ENCODE measurements around the gene SIX3.

Gene SIX3

DNA sequence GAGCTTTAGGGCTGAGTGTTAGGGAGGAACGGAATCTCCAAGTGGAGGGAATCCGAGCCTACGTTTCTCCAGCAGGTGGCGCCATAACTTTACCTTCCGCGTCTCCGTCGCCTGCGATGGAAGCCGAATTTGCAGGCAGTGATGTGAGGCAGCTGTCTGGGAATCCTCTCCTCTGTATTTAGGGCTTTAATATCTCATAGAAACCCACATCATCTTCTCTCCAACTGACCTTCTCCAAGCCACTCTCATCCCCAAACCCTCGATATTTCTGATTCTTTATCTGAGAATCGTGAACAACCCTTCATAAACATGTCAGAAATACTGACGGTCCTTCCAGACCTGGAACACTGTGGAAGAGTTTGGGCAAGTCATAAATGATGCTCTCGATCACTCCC lies 40.2 kb downstream of the SIX3 start:
- DNase-seq (ENCODE audit: low spot score) (peak; percentile 87), FAIRE-seq (peak; percentile 71)

DNA sequence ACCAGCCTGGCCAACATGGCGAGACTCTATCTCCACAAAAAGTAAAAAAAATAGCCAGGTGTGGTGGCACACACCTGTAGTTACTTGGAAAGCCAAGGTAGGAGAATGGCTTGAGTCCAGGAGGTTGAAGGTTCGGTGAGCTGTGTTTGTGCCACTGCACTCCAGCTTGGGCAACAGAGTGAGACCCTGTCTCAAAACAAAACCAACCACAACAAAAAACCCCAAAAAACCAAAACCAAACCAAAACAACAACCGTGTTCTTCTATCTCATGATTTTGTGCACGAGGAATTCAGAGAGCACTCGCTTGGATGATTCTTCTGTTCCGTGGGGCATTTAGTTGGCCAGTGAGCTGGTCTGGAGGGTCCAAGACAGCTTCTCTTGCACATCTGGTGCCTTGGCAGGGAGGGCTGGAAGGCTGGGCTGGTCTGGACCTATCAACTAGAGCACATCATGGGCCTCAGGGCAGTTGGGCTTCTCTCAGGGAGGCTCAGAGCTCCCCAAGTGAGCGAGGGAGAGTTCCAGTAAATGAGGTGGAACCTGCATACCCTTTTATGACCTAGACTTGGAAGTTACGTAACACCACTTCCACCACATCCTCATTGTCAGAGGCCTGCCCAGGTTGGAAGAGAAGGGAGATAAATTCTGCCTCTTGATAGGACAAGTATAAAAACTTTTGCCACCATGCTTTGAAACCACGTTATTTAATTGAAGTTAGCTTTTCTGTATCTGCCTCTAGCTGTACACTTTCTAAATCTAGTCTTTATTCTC lies 42.5 kb downstream of the SIX3 start:
- no peak for DNase-seq (ENCODE audit: low spot score)
- FAIRE-seq: no peak

GRCh38 chr2:44989176-44989575 lies 47.7 kb downstream of the SIX3 start:
- no peak for DNase-seq (ENCODE audit: low spot score)
- no peak for FAIRE-seq

DNA sequence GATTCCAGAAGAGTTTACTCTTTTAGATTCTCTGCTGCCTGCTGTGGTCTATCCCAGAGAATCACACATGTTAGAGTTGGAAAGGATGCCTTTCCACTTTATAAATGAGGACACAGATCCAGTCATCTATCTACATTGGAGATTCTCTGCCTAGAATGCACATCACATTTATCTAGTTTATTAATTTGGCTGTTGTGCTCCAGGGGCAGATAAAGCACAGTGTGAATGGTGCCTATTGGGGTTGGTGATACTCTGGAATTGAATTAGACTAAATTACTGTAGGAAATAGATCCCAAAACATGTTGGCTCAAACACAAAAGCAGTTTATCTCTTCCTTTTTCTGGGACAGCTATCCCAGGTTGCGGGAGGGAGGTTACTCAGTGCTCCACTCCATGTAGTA lies 52.9 kb downstream of the SIX3 start:
- no peak for FAIRE-seq
- DNase-seq (ENCODE audit: low spot score): no peak
